HG02938 (cell line): Measurements from ENCODE around the gene SBF1.

ENCODE experiments used
- ATAC-seq: cut with Tn5 transposase; IDR thresholded peaks from one replicate; pipeline ENCODE4 v1.9.1; 2021; ENCODE audit warnings: mild to moderate bottlenecking, moderate library complexity; ENCODE audit not compliant: unreplicated experiment

The SBF1 gene

DNA sequence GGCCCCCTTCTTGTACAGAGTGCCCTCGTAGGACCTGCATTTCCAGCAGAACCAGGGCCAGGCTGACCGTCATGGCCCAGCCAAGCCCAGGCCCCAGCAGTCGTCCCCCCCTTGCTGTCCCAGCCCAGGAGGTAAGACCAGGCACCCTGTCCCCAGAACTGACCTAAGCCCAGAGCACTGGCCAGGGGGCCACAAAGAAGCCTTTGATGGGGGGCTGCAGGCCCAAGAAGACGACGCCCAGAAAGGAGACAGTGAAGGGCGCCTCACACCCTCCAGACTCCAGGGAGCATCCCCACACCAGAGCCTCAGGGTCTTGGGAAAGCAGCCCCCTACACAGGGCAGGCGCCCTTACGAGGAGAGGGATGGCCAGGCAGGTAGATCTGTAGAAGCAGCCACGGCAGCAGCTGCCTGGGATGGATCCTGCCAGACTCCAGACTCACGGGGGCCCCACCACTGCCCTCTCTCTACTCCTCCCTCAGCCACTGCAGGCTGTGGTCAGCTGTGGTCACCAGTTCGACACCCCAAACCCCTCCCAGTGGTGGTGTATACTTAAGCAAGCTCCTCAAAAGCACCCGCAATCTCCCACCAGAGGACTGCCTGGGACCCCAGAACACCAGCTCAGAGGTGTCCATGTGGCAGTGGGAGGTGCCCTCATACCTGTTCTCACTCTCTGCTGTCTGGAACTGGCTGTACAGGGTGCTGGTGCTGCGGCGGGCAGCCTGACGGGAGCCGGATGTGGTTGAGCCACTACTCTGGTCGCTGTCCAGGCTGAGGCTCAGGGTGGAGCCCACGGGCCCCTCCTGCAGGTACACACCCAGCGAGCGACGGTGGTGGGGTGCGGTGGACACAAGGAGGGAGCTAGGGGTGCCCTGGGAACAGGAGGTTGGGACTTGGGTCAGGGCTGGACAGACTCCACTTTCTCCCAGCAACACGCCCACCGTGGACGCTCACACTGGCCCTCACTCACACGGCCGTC is 27.0 kb downstream of the SBF1 start:
- ATAC-seq, result no peak

DNA sequence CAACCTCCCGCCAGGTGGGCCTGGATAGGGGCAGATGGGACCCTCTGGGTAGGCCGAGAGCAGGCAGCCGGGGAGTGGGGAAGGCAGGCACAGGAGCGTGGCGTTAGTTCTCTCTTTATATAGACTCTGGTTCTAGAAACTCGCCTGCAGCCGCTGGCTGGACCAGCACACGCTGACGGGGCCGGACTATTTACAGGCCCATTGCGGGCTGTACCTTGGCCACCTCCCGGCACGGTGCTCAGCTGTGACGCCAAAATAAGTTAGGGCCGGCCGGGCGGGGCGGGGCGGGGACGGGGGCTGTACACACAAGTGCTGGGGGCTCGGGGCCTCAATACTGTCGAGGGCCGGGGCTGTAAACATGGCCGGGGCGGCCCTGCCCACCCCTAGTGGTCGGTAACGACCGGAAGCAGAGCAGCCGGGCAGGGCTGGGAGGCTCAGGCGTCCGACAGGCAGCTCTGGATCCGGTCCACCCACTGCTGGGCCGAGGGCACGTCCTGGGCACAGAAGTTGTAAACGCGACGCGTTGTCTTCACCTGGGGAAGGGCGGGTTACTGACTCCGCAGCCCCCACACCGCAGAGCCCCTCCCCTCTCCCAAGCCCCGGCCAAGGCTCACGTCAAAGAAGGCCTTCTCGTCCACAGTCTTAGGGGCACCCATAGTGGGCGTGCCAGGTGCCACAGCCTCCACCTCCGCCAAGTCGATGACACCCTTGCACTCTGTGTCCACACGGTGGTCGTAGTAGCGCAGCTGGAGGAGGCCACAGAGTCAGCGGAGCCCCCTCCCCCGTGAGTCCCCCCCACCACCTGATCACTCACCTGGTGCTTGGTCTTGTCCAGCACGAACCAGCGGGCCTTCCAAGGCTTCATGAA is 27.9 kb downstream of the SBF1 start:
- no peak for ATAC-seq

DNA sequence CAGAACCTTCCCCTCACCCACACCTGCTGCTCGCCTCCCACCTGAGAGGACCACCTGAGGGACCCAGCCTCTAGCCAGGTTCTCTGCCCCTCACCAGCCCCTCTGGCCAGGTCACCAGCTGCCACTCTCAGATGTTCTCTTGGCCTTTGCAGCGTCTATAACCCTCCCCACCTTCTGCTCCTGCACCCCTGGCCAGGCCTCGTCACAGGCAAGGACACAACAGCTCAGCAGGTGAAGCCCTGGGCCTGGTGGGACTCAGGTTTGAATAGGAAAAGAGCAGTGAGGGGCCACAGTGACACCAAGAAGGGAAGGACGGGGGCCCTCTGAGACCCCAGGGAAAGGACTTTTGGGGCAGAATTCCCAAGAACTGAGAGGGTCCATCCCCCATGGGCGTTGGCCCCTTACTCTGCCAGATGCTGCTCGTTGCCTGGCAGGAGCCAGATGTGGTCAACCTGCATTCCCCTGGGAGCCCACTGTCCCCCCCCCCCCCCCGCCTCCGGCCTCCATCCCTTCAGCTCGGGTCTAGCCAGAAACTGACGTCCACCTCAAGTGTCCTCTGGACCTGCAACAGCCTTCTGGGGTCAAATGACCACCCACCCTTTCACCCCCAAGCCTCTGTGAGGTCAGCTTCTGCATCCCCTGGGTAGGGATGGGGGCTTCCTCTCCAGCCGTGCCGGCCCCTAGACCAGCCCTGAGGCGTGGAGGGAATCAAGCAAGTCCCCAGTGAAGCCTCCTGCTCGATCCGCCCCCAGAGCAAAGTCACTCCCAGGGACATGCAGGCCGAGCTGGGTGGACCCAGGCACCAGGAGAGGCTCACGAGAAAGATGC is 28.7 kb downstream of the SBF1 start:
- no peak for ATAC-seq

DNA sequence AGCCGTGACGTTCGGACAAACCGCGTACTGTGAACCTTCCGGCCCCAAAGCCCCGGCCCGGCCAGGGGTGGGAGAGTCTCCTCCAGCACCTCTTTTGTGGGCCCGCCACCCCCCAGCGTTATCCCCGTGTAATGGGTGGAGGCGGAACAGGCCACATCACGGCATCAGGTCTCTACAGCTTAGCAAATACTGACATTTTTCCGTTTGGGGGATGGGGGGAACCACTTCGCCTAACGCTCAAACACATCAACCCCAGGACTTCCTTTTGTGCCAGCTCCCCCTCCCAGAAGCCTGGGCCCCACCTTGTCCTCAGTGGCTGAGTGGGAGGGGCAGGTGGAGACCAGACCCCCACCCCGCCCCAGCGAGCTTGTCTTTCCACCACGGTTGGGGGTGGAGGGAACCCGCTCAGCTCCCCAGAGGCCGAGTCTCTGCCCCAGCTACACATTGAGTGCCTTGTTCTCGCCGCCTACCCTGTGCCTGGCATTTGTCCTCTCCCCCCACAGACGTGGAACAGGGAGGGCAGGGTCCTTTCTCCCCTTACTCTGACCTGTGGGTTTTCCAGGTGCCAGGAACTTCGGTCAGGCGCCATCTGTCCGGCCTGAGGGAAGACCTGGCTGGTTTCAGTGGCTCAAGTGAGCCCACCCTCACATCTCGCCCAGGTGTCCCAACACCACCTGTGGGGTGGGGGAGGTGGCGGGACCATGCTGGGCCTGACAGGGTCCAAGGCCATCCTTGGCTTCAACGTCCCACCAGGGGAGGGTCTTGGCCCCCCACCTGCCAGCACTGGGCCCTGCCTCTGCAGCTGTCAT is 29.6 kb downstream of the SBF1 start:
- ATAC-seq, result no peak

DNA sequence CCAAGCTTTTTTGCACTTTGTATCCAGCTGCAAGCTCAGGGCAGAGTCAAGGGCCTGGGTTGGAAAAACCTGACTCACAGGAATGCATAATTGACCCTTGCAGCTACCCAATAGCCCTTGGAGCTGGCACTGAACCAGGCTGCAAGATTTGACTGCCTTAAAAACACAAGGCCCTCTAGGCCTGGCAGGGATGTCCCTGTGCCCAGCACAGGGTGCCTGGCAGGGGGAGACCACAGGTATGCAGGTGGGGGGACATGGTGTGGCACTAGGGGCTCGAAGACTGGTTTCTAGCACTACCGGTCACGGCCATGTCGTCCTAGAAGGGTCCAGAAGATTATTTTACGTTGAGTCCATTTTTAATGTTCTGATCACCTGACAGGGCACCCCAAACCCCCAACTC is 30.2 kb downstream of the SBF1 start:
- ATAC-seq, result no peak

DNA sequence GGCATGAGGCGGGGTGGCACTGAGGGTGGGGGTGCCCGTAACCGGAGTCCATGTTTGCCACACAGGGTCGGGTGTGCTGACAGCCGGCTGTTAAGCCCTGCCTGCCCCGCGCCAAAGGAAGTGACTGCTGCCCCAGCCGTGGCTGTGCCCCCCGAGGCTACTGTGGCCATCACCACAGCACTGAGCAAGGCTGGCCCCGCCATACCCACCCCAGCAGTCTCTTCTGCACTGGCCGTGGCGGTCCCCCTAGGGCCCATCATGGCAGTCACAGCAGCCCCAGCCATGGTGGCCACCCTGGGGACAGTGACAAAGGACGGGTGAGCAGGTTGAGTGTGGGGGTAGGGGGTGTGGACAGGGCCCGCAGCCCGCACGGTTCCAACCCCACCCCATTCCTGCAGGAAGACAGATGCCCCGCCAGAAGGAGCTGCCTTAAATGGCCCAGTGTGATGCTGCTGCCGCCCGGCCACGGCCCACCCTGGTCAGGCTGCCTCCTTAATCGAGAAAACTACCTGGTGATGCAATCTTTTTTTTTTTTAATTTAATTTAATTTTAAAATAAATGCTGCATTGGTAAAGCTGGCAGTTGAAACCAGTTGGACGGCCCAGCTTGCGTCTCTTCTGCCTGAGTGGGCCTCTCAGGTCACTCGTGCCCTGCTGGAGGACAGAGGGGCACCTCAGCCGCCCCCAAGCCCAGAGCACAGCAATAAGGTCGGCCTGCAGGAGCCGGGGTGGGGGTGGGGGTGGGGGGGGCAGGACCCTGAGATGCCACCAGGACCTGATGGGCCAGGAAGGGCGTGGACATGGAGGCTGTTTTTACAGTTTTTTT is 30.8 kb downstream of the SBF1 start:
- ATAC-seq, result no peak

DNA sequence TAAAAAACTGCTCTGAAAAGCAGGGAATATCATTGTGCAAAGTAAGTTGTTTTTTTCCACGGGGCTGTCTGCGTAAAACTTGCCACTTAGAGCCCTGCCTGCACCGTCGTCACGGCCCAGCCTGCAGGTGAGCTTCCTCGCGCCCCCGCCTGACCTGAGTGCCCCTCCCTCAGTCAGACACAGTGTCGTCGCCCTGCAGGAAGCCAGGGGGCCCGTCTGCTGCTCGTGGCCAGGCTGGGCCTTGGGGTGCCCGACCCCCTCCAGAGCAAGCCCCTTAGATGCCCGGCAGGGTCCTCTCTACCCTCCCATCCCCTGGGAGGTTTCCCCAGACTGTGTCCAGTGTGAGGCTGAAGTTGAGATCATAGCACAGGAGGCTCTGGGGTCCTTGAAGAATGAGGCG is 31.6 kb downstream of the SBF1 start:
- ATAC-seq, result no peak

DNA sequence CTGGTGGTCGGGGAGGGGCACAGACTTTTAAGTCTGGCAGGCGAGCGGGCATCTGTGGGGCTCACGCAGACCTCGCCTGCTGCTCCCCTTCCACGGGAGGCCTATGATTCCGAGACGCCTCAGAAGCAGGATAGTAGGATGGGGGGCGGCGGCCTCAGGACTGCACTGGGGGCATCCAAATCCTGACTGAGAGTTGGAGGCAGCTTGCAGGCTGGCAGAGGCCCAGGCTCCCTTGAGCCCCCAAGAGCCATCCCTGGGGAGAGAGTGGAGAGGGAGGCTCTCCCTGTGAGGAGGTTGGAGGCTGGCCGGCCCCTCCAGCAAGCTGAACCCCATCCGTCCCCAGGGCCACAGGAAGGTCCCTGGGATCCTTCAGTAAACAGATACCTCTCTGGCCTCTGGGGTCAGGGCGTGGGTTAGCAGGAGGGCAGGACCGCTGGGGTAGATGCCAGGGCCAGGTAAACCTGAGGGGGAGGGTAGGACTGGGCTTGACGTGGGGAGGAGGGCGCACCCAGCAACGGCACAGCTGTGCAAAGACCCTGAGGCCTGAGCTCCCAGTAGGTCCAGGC is 33.3 kb downstream of the SBF1 start:
- ATAC-seq, result no peak

DNA sequence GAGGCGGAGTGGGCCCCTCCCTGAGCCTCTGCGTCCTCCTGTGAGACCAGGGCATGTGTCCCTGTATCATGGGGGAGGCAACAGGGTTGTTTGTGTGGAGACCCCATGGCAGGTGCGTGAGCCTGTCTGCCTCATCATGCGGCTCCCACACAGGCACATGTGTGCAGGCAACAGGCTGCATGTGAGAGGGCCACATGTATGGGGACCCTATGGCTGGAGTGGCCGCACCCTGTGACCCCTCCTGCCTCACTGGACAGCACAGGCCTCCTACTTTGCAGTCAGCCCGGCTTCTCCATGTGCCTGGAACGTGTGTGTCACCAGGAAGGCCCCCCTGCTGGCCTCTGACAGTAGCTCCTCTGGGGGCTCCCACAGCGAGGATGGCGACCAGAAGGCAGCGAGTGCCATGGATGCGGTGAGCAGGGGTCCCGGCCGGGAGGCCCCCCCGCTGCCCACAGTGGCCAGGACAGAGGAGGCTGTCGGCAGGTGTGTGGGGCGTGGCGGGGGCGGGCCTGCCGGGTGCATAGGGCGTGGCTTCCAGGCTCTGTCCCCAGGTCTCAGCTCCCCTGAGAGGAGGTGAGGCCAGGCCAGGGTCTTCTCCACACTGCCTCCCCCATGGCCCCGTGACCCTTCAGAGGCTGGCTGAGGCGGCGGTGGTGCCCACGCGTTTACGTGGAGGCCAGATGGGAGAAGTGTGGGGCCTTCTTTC is 34.1 kb downstream of the SBF1 start:
- ATAC-seq, result no peak

DNA sequence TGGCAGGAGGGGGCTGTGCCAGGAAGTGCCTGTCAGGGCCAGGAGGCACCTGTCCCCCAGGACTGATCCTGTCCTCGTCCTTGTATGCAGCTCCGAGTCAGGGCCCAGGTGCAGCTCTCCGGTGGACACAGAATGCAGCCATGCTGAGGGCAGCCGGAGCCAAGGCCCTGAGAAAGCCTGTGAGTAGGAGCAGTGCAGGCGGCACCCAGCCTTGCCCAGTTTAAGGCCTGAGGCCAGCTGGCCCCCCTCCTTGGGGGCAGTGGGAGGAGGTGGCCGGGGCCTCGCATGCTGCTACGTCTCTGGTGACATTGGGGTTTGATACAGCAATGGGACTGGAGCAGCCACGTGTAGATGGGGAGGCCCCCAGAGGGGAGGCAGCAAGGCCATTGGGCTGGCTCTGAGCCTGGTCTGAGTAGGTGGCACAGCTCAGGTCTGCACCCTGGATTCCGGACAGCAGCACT is 34.9 kb downstream of the SBF1 start:
- no peak for ATAC-seq

DNA sequence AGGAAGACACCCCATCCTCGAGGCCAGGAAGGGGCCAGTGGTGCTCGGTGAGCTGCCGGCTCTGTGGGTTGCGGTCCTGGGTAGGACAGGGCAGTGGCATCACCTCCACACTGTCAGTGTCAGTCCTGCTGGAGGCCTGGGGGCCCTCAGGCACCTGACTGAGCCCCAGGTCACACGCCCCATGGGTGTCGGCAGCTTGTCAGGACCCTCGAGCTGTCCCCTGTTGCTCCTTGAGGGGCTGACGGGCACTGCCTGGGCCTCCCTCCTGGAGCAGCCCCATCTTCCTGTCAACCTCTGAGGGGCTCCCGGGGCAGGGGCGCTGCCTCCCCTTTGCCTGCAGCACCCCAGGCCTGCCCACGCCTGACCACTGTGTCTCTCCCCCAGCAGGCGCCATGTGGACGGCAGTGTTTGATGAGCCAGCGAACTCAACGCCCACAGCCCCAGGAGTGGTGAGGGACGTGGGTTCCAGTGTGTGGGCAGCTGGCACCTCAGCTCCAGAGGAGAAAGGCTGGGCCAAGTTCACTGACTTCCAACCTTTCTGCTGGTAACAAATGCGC is 35.4 kb downstream of the SBF1 start:
- ATAC-seq, result no peak

DNA sequence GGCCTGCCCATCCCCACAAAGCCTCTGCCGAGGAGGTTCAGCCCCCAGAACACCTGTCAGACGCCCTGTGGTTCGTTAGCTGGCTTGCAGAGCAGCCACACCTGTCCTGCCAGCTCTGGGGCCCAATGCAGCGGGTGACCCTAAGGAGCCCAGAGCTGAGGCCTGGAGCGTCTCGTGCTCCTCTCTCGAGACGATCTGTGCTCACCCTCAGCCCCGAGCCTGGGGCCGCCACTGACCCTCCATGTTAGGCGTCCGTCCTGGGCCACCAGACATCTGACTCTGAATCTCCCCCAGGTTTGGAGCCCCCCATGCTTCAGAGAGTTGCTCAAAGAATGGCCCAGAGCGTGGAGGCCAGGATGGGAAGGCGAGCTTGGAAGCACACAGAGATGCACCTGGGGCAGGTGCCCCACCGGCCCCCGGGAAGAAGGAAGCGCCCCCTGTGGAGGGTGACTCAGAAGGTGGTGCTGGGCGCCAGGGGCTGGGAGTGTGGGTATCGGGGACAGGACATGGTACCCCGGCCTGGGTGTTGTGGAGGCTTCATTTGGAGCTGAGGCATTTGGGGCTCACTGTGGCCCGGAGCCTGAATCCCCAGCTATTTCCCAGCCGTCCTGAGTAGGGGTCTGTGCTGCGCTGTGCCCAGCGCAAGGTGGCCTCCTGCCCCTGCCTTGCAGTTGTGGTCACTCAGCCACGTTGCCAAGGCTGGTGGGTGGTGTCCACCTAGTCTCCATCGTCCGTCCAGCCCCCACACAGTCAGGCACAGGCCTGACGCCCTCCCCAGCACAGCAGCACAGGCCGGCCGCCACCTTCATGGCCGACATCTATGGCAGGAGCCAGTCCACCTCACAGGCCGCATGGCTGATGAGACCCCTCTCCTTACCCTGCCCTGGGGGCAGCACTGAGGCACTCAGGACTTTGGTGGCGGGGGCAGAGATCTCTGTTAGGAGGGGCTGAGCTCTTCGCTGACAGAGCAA is 36.2 kb downstream of the SBF1 start:
- no peak for ATAC-seq

DNA sequence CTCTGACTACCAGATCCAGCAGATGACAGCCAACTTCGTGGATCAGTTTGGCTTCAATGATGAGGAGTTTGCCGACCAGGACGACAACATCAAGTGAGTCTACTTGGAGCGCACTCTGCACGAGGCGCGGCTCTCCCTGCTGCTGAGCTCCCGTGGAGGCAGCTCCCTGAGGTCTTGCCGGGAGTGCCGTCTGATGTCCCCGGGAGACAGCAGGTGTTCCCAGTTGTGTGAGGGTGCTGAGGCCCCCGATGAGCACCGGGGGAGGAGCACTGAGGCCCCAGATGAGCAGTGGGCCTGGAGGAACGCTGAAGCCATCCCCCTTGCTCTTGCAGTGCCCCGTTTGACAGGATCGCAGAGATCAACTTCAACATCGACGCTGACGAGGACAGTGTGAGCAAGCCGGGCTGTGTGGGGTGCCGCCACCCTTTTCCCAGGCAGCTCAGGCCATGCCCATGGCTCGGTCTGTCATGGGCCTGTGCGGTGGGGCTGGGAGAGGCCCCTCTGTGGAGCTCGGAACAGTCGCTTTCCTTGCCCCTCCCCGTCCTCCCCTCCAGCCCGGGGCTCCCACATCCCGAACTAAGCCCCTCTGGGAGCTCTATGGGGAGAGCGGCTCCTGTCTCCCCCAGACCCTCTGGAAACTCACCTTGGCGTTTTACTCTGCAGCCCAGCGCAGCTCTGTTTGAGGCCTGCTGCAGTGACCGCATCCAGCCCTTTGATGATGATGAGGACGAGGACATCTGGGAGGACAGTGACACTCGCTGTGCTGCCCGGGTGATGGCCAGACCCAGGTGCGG is 37.1 kb downstream of the SBF1 start:
- no peak for ATAC-seq

DNA sequence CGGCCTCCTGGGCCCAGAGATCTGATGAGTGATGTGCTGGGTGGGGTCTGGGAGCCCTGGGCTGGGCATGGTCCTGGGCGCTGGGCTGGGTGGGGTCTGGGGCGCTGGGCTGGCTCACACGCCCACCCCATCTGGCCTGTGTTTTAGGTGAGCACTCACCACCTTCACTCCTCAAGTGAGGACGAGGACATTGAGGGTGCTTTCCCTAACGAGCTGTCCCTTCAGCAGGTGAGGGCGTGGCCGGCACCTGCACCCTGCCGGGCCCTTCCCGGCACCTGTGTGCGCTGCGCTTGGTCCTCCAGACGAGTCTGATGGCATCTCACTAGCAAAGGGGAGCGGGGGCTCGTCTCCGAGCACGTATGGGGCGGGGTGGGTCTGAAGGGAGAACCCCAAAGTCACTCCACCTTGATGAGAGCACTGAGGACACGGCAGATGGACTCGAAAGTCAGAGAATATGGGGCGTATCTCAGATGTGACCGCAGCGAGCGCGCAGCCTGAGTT is 37.9 kb downstream of the SBF1 start:
- no peak for ATAC-seq

DNA sequence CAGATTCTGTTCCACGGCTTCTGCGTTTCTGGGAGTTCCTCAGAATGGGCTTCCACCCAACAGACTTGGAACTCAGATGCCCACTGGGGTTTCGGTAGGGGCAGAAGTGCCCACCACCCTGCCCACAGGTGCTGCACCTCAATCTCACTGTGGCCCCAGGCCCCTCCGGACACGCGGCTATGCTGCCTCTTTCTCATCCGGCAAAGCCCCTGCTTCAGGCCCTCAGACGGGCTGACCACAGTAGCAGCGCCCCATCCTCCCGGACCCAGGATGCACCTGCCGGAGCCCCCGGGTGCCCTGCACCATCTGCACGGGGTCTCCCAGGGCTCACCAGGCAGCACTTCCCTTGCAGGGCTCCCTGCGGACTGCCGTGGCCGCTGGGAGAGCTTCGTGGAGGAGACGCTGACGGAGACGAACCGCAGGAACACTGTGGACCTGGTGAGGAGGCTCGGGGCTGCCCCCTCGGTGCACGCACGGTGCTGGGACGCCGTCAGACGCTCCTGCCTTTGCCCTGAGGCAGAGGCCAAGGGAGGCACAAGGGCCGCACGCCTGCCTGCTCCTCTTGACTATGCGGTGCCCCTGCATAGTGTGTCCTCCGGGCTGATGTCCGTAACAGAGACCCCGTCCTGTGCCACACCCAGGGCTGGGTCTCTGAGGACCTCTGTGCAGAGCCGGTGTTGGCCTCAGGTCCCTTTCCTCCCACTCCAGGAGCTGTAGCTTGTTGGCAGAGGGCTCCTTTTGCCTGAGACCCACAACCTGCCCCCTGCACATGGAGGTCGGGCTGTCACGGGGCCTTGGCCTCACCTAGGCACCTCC is 38.6 kb downstream of the SBF1 start:
- ATAC-seq, result no peak
